ENCODE data around the gene CDH26. TPM values are rescaled to one million over a fixed set of nuclear protein-coding genes. Genes with fewer than 3 reads are reported as not detected.

CDH26 gene
- total RNA-seq, 2 donors from 2014 or later = 0.26 to 0.33 TPM

- DNase-seq = no peak
- ATAC-seq = no peak
- Histone ChIP-seq H3K9me3 (no peaks in the 10 kb centered on the region), H3K4me1 (peaks cover 9% of the 10 kb centered on the region), H3K36me3 (replicated peaks in 1 of 2; ENCODE audit: insufficient read depth in 1 of 2, low read depth in 2 of 2) (no peaks in the 10 kb centered on the region), H3K4me3 (no peak overlapping the region), H3K27ac (no peak overlapping the region), H3K27me3 (peaks cover 0 to 6% of the 10 kb centered on the region in 2 donors)
- TF ChIP-seq POLR2A (IDR thresholded peaks at IDR 0.05) (no peak), CTCF (IDR thresholded peaks at IDR 0.05) (no peak)
- WGBS, 2 donors = 46 to 56% methylated on average over 24 of the region's 24 CpGs
- intact Hi-C loops (cut with DNase I) = no loop called here
These were observed 96.8 kb downstream of the CDH26 start for GRCh38 chr20:60054716-60055634.

- H3K27ac ChIP-seq = no peak overlapping the region
- H3K27me3 ChIP-seq = peaks cover 0 to 6% of the 10 kb centered on the region in 2 donors
- ATAC-seq (no peak), DNase-seq (peak in 2 of 4 donors; percentile 18 to 70)
- peaks cover 9% of the 10 kb centered on the region for H3K4me1 ChIP-seq
- no peaks in the 10 kb centered on the region for H3K9me3 ChIP-seq
- intact Hi-C loops (cut with DNase I) = no loop called here
- H3K4me3 ChIP-seq = no peak overlapping the region
- 58 to 70% methylated on average over 14 of the region's 14 CpGs for WGBS, 2 donors
- H3K36me3 ChIP-seq (replicated peaks in 1 of 2; ENCODE audit: insufficient read depth in 1 of 2, low read depth in 2 of 2) = no peaks in the 10 kb centered on the region
- TF ChIP-seq CTCF (IDR thresholded peaks at IDR 0.05) (no peak), POLR2A (IDR thresholded peaks at IDR 0.05) (no peak)
These were observed 97.5 kb downstream of the CDH26 start for GRCh38 chr20:60055740-60056139.

GRCh38 chr20:60056407-60057122 is 98.3 kb downstream of the CDH26 start:
- H3K27ac ChIP-seq = no peak overlapping the region
- no peaks in the 10 kb centered on the region for H3K36me3 ChIP-seq (replicated peaks in 1 of 2; ENCODE audit: insufficient read depth in 1 of 2, low read depth in 2 of 2)
- no peak for ATAC-seq
- WGBS, 2 donors = 55 to 59% methylated on average over 5 of the region's 5 CpGs
- no peak for TF ChIP-seq POLR2A (IDR thresholded peaks at IDR 0.05)
- TF ChIP-seq CTCF (IDR thresholded peaks at IDR 0.05) = no peak
- no peaks in the 10 kb centered on the region for H3K9me3 ChIP-seq
- H3K4me1 ChIP-seq = peaks cover 9% of the 10 kb centered on the region
- no peak overlapping the region for H3K4me3 ChIP-seq
- DNase-seq = no peak
- H3K27me3 ChIP-seq = peaks cover 0 to 6% of the 10 kb centered on the region in 2 donors
- intact Hi-C loops (cut with DNase I) = no loop called here

GRCh38 chr20:60057123-60057865 is 99.1 kb downstream of the CDH26 start:
- no peaks in the 10 kb centered on the region for H3K36me3 ChIP-seq (replicated peaks in 1 of 2; ENCODE audit: insufficient read depth in 1 of 2, low read depth in 2 of 2)
- H3K9me3 ChIP-seq = no peaks in the 10 kb centered on the region
- no peak overlapping the region for H3K4me3 ChIP-seq
- peaks cover 9% of the 10 kb centered on the region for H3K4me1 ChIP-seq
- intact Hi-C loops (cut with DNase I) = no loop called here
- ATAC-seq = no peak
- WGBS, 2 donors = 12% methylated on average over 11 of the region's 11 CpGs
- DNase-seq = peak; percentile 47 to 63 (median 60)
- TF ChIP-seq POLR2A (IDR thresholded peaks at IDR 0.05) = no peak
- peak; percentile 62 to 83 (median 67) for TF ChIP-seq CTCF (IDR thresholded peaks at IDR 0.05)
- H3K27me3 ChIP-seq = peaks cover 0 to 6% of the 10 kb centered on the region in 2 donors
- no peak overlapping the region for H3K27ac ChIP-seq

Measured in body of pancreas (tissue), 4 donors.